NCI-H226 (cell line): ENCODE measurements around the gene NDUFS5.
"Not testable (repeated sequence)": the region's sequence is repeated elsewhere in the genome, so short reads cannot be mapped to it uniquely, and the experiment has no call there.

ENCODE experiments used
- DNase-seq: peaks from one replicate; pipeline ENCODE4 v3.0.0-alpha.2; 2015

The NDUFS5 gene

DNA sequence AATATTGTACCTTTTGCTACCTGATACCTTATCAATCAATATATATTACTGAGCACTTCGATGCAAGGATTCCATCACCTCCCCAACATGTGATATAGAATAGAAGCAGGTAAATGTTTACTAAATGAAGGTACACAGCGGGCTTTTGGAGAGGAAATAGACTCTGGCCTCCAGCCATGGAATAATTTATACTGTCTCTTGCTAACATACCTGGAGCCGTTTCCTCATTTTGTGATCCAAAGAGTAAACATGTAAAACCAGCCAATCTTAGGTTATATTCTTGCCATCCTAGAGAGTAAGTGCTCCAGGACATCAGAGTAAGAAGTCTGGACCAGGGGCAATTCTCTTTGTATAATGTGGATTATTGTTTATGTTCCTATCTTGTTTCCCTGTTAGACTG, 39.4 kb downstream of the NDUFS5 start:
- DNase-seq = no peak

DNA sequence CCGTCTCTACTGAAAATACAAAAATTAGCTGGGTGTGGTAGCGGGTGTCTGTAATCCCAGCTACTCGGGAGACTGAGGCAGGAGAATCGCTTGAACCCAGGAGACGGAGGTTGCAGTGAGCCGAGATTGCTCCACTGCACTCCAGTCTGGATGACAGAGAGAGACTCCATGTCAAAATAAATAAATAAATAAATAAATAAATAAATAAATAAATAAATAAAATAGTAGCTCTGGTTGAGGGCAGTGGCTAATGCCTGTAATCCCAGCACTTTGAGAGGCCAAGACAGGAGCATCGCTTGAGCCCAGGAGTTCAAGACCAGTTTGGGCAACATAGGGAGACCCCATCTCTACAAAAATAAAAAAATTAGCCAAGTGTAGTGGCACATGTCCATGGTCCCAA, 42.1 kb downstream of the NDUFS5 start:
- not testable (repeated sequence) for DNase-seq

DNA sequence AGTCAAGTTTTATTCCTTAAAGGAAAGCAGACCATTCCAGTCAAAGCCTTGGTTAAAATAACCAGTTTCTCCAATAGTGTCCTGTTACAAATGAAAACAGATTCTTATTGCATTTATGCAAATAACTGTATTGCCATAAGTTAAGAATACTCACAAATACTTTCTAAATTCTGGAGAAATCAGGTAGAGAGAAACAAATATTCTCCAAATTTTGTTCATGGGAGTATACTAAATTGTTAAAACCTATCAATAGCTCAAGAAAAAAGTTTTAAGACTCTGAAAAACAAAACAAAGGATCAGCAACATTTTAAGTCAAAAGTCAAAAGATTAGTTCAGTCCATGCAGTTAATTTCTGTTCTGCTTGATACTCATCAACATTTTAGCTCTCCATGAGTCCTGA, 45.4 kb downstream of the NDUFS5 start:
- not testable (repeated sequence) for DNase-seq

DNA sequence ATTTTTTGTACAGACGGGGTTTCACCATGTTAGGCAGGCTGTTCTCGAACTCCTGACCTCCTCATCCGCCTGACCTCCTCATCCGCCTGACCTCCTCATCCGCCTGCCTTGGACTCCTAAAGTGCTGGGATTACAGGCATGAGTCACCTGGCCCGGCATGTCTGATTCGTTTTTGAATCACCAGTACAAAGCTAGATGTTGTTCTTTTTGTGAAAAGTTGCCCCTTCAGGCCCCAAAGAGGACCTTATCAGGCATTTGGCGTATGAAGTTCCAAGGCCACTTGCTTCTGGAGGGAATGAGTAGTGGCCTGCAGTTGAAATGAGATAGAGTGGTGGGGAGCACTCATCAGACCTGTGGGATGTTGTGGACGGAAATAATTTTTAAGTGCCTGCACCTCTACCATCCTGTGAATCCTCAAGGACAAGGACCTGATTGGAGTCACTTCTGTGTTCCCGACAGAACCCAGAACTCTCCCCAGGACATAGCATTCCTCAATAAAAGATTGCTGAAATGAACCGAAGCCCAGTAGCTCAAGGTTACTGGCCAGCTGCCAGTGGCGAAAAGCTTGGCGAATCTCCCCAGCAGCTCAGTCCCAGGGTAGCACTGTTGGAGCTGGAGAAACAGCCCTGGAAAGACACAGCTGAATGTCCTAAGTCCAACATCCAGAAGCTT, 50.1 kb downstream of the NDUFS5 start:
- DNase-seq = peak; percentile 50

DNA sequence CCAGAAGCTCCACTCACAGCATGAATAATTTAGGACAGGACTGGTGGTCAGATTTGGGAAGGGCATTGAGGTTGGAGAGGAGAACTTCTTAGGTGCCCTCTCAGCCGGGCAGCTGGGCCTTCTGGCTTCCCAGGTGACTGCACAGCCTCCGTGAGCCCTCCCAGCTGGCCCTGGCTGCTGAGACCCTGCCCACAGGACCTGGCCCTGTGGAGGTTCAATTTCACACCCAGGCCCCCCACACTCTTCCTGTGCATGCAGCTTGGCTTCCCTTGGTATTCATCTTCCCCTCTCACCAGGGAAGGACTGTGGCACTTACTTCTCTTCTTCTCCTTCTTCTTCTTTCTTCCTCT, 50.6 kb downstream of the NDUFS5 start:
- no peak for DNase-seq

DNA sequence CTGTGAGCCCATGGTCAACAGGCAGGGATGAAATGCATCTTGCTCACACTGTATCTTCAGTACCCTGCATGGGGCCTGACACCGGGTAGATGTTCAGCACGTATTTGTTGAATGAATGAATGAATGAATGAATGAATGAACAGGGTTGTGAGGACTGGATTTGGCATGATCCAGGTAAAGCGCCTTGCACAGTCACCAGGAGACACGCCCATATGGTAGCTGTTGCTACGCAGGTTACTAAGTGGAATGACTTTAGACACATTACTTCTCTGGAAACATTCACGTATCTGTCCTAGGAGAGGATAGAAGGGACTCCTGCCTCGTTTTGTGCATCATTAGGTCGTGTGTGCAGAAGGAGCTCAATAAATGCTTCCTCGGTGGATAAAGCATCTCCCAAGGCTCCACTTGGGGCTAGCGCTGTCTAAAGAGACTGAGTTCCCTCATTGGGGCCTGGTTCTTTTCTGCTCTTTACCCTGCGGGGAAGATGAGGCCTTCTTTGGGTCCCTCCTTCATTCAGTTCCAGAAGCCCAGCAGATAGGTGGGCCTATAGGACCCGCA, 54.2 kb downstream of the NDUFS5 start:
- no peak for DNase-seq

DNA sequence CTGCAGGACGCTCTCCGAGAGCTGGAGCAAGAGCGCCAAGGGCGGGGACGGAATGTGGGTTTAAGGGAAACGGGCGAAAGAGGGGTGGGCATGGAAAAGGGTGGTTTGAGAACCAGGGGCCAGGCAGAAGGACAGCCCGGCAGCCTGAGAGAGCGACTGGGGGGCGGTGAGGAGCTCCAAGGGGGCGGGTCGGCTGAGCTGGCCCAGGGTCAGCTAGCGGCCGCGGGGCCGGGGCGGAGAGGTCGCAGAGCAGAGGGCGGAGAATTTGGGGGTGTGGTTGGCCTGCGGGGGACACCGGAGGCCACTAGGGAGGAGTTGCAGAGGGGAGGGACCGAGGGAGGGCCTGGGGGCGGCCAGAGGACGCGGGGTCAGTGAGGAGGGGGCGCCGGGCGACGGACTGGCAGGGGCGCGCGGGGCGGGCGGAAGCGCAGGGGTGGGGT, 54.7 kb downstream of the NDUFS5 start:
- DNase-seq = no peak

DNA sequence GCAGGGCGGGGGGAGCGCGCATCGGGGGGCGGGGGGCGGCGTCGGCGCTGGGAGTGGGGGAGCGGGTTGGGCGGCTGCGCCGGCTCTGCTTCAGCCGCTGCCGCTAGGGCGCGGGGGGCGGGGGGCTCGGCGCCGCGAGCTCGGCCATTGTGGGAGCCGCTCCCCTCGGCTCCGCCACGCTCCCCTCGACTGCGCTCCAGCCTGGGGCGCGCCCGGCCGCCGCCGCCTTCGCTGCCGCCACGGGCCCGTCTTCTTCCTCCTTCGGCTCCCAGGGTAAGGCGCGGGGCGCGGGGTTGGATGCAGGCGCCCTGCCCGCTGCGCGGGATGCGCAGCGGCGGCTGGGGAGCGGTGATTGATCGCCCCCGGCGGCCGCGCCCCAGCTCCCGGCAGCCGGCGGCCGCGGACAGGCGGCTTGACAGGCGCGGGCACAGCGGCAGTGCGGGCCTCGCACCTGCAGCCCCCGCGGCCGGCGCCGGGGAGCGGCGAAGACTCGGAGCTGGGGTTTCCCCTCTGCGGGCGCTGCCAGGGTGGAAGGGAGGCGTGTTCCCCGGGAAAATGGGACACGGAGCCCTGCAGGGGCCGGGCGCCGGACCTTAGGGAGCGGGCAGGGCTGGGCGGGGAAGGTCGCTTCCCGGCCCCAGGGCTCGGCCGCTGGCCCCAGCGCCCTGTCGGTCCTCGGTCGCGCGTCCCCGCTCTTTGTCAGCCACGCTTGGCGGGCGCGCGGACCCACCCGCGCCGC, 55.3 kb downstream of the NDUFS5 start:
- DNase-seq = no peak

DNA sequence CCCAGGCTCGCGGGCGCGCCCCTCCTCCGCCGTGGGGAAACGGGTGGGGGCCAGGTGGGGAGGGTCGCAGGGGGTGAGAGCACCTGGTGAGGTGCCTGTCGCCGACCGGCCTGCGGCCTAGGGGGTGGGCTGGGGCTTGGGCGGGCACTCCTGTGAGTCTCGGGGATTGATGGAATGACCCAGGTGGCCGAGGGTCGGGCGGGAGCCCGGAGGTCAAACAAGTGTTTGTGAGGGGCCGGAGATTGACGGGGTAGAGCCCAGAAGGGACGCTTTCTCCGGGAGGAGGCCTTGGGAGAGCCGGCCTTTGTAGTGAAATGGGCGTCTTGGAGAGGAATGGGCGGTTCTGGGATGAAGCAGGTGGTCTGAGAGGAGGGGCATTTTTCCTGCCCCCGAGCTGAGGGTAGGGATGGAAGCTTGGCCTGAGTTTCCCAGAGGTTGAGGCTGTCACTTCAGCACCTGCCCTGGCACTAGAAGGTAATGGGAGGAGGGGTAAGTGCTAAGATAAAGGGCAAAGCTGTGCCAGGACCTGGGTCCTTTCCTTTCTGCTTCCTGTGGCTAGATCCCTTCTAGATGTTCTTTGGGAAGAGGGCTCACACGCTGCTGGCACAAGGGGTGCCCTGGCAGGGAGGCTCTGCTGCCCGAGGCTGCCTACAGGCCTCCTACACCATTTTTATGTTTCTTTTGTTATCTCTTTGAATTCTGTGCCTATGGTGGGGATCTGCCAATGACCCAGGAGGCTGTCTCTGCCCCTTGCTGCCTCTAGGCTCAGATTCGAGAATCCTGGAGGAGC, 56.1 kb downstream of the NDUFS5 start:
- DNase-seq = no peak

DNA sequence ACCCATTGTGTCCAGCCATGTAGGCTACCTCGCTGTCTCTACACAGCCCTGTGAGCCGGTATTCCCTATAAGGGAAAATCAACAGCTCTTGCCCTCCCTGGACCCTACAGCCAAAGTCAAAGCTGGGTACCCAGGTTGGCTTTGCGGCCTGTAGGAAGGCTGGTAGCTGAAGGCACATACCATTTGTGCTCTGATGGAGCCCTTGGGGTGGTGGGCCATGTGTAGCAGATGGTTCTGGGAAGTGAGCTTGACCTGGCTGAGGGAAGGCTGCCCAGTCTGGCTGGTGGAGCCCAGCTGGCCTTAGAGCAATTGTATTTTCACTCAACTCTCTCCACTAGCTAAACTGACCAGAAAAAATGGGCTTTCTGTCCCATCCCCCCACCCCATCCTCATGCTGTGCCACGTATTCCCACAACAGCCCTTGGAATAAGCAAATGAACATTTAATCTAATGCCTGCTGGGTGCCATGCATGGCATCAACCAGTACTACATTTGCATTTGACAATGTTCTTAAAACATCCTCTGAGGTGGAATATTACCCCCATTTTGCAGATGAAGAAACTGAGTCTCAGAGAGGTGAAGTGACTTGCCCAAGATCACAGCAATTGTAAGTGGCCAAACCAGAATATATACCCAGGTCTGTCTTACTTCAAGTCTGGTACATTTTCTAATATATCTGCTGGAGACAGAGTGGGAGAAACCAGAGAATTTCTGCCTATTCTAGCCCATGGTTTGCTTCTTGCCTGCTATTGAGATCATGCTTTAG, 56.8 kb downstream of the NDUFS5 start:
- DNase-seq = no peak

DNA sequence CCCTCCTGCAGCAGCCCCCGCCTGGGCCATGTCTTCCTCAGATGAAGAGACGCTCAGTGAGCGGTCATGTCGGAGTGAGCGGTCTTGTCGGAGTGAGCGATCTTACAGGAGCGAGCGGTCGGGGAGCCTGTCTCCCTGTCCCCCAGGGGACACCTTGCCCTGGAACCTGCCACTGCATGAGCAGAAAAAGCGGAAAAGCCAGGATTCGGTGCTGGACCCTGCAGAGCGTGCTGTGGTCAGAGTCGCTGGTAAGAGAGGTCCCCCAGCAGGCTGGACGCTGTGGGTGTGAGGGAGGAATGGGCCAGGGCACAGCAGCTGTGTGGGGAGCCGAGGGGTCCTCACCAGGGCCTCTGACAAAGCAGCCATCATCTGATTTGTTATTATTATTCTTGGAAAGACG, 58.0 kb downstream of the NDUFS5 start:
- DNase-seq = no peak
